Activated T-helper 17 cell treated with anti-CD3 and anti-CD28 coated beads, Interleukin-2, amount 50 U/mL, for 72 hours (primary cell): Measurements from ENCODE around the gene NCAN. TPM values are rescaled to one million over a fixed set of nuclear protein-coding genes. Genes with fewer than 3 reads are reported as not detected.
"Not testable (repeated sequence)": the region's sequence is repeated elsewhere in the genome, so short reads cannot be mapped to it uniquely, and the experiment has no call there.

Experiments used
- ATAC-seq: fragments of 150-1000 bp; cut with Tn5 transposase; replicated peaks from 2 replicates; pipeline ENCODE4 v1.10.0; 2021; ENCODE audit warnings: mild to moderate bottlenecking, moderate library complexity
- H3K27ac Mint-ChIP-seq: one replicate; pipeline ENCODE4 v1.8.0; 2022; ENCODE audit warnings: mixed read lengths
- H3K27me3 Mint-ChIP-seq: one replicate; pipeline ENCODE4 v1.8.0; 2022; ENCODE audit warnings: mixed read lengths
- H3K36me3 Mint-ChIP-seq: one replicate; pipeline ENCODE4 v1.8.0; 2022; ENCODE audit warnings: low read depth, mild to moderate bottlenecking, mixed read lengths
- H3K4me1 Mint-ChIP-seq: one replicate; pipeline ENCODE4 v1.8.0; 2022; ENCODE audit warnings: mixed read lengths
- H3K4me3 Mint-ChIP-seq: one replicate; pipeline ENCODE4 v1.8.0; 2022; ENCODE audit warnings: mild to moderate bottlenecking, mixed read lengths
- H3K9me3 Mint-ChIP-seq: one replicate; pipeline ENCODE4 v1.8.0; 2022; ENCODE audit warnings: mixed read lengths
- total RNA-seq, 2 donors: library from RNA; stranded (reverse); gene quantifications; one replicate each; pipeline ENCODE4 v1.2.3, GENCODE V29; 2022

Gene NCAN
- total RNA-seq, 2 donors from 2014 or later: not detected

DNA sequence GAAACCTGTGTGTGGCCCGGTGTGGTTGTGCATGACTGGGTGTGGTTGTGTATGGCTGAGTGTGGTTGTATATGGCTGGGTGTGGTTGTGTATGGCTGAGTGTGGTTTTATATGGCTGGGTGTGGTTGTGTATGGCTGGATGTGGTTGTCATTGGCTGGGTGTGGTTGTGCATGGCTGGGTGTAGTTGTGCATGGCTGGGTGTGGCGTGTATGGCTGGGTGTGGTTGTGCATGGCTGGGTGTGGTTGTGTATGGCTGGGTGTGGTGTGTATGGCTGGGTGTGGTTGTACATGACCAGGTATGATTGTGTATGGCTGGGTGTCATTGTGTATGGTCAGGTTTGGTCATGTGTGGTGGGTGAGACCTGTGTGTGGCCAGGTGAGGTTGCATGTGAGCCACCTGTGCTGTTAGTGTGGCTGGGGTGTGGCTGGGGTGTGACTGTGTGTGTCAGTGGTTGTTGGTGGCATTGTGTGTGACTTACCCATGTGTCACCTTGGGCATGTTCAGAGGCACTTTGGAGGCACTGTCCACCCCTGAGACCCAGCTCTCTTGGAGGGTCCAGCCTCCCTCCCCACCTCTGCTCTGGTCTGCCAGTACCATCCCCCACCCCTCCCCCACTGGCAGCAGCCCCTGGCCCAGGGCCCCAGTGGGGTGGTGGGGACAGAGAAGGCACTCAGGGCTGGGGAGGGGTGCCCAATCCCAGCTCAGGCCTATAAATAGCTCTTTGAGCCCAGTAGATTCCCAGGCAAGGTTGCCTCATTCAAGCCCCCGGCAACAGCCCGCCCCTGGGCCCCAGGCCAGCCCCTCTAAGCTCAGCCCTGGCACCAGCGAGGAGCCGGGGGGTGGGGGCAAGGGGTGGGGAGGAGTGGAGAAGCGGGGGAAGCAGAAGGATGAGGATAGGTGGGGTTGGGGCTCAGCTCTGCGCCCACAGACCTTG lies 3.9 kb upstream of the NCAN start:
- peaks cover 14% of the 10 kb centered on the region for H3K4me1 Mint-ChIP-seq
- H3K4me3 Mint-ChIP-seq: peak overlapping the region; percentile 6
- H3K27me3 Mint-ChIP-seq: peaks cover 9% of the 10 kb centered on the region
- peaks cover 6% of the 10 kb centered on the region for H3K36me3 Mint-ChIP-seq
- peaks cover 5% of the 10 kb centered on the region for H3K9me3 Mint-ChIP-seq
- no peak for ATAC-seq
- H3K27ac Mint-ChIP-seq: no peak overlapping the region

GRCh38 chr19:19209372-19209771 lies 2.4 kb upstream of the NCAN start:
- Mint-ChIP-seq H3K27me3 (peaks cover 23% of the 10 kb centered on the region), H3K9me3 (peaks cover 5% of the 10 kb centered on the region), H3K4me1 (peaks cover 19% of the 10 kb centered on the region), H3K27ac (no peak overlapping the region), H3K36me3 (no peaks in the 10 kb centered on the region), H3K4me3 (no peak overlapping the region)
- ATAC-seq: no peak

DNA sequence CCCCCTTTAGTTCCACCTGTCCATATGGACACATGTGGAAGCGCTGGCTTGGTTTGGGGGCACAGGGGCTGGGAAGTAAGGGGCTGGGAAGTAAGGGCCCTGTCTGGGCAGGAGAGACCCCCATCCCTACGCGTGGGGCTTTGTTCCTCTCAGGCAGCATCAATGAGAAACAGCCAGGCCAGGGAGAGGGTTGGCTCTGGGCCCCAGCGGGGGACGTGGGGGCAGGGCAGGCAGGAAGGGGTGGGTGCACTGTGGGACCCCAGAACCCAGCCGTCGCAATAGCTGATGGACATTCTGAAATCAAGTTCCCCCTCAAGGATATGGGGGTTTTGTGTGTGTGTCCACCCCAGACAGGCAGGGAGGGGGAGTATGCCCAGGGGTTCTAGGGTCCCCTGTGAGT lies 1.2 kb downstream of the NCAN start:
- H3K9me3 Mint-ChIP-seq: no peaks in the 10 kb centered on the region
- H3K4me3 Mint-ChIP-seq: no peak overlapping the region
- H3K4me1 Mint-ChIP-seq: peaks cover 5% of the 10 kb centered on the region
- no peaks in the 10 kb centered on the region for H3K36me3 Mint-ChIP-seq
- H3K27me3 Mint-ChIP-seq: peaks cover 33% of the 10 kb centered on the region
- ATAC-seq: no peak
- no peak overlapping the region for H3K27ac Mint-ChIP-seq

DNA sequence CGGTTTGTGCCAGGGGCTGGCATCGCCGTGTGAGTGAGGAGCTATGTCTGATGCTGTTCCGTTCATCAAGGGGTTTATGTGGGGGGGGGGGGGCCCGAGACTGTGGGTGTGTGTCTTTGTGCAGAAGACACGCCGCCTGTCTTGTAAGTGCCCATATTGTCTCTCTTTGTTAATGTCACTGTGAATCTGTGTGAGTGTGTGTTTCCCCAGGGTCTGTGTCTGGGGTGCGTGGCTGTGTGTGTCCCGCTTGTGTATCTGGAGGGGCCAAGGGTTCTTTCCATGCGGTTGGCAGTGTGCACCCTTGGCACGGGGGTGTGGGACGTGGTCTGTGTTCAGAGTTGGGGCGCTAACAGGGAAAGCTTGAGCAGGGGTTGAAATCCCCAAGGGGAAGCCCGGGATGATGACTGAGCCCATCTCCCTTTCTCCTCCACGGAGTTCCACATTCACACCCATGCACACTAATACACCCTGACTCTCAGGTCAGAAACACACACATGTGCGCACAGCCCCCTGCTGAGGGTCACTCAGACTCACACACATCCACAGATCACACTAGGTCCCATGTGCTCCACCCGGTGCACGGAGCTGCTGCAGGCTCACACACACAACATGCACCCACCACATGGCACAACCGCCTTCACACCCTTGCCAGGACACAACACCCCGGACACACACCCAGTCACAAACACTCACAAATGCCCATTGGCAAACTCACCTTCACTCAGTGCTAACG lies 1.8 kb downstream of the NCAN start:
- ATAC-seq: no peak
- no peak overlapping the region for H3K27ac Mint-ChIP-seq
- H3K4me1 Mint-ChIP-seq: peaks cover 5% of the 10 kb centered on the region
- H3K9me3 Mint-ChIP-seq: no peaks in the 10 kb centered on the region
- no peaks in the 10 kb centered on the region for H3K36me3 Mint-ChIP-seq
- H3K27me3 Mint-ChIP-seq: peaks cover 33% of the 10 kb centered on the region
- no peak overlapping the region for H3K4me3 Mint-ChIP-seq

DNA sequence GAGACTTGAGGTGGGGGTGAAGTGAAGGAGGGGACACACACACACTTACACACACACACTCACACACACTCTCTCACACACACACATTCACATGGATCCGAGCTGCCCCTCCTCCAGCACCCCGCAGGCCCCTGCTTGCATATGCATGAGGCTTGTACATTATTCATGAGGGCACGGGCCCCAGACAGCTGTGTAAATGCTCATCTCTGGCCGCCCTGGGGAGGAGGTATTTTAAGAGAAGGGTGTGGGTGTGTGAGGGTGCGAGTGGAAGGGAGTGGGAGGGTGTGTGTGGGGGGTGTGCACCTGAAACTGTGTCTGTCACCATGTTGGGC lies 2.4 kb downstream of the NCAN start:
- Mint-ChIP-seq H3K27ac (no peak overlapping the region), H3K27me3 (peaks cover 33% of the 10 kb centered on the region), H3K9me3 (no peaks in the 10 kb centered on the region), H3K36me3 (no peaks in the 10 kb centered on the region), H3K4me1 (peaks cover 5% of the 10 kb centered on the region), H3K4me3 (no peak overlapping the region)
- no peak for ATAC-seq

GRCh38 chr19:19214892-19215291 lies 3.1 kb downstream of the NCAN start:
- Mint-ChIP-seq H3K27me3 (peaks cover 33% of the 10 kb centered on the region), H3K4me3 (no peak overlapping the region), H3K36me3 (no peaks in the 10 kb centered on the region), H3K4me1 (peaks cover 5% of the 10 kb centered on the region), H3K9me3 (no peaks in the 10 kb centered on the region), H3K27ac (no peak overlapping the region)
- ATAC-seq: no peak

DNA sequence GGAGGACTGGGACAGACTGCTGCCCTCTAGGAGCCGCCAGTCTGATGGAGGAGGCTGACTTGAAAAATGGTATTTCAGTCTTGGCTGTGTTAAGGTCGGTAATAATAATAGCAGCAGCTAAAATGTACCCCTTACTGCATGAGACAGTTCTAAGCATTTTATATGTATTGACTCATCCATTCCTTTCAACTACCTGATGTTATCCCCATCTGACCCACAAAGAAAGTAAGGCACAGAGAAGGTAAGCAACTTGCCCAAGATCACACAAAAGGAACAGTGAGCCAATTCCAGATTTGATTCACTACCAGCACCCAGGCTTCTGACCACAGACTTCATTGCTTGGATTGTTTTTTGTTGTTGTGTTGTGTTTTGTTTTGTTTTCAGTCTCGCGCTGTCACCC lies 4.0 kb downstream of the NCAN start:
- Mint-ChIP-seq H3K27ac (no peak overlapping the region), H3K4me3 (no peak overlapping the region), H3K27me3 (peaks cover 33% of the 10 kb centered on the region), H3K4me1 (peaks cover 5% of the 10 kb centered on the region), H3K9me3 (no peaks in the 10 kb centered on the region), H3K36me3 (no peaks in the 10 kb centered on the region)
- no peak for ATAC-seq

DNA sequence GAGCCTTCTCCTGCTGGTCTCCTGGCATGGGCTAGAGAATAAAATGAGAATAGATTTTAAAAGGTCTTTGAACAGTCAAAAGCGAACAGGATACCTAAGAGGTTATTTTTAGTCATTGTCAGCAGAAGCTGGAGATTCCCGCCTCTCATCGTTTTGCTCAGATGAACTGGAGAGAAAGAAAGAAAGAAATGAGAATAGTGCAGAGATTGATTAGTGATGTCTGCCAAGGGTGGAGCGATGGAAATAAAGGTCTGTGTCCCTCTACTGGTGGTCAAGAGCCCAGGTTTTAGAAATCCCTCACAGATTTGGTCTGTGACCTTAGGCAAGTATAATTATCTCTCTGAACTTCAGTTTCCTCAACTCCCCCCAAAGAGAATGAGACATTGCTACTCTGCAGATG lies 5.3 kb downstream of the NCAN start:
- Mint-ChIP-seq H3K9me3 (no peaks in the 10 kb centered on the region), H3K27me3 (peaks cover 27% of the 10 kb centered on the region), H3K4me3 (no peak overlapping the region), H3K27ac (no peak overlapping the region), H3K4me1 (peaks cover 5% of the 10 kb centered on the region), H3K36me3 (no peaks in the 10 kb centered on the region)
- ATAC-seq: no peak

DNA sequence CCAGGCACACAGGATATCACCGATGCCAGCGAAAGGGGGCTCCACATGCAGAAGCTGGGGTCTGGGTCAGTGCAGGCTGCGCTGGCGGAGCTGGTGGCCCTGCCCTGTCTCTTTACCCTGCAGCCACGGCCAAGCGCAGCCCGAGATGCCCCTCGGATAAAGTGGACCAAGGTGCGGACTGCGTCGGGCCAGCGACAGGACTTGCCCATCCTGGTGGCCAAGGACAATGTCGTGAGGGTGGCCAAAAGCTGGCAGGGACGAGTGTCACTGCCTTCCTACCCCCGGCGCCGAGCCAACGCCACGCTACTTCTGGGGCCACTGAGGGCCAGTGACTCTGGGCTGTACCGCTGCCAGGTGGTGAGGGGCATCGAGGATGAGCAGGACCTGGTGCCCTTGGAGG lies 7.2 kb downstream of the NCAN start:
- peaks cover 14% of the 10 kb centered on the region for H3K27me3 Mint-ChIP-seq
- H3K27ac Mint-ChIP-seq: no peak overlapping the region
- no peaks in the 10 kb centered on the region for H3K36me3 Mint-ChIP-seq
- no peak overlapping the region for H3K4me3 Mint-ChIP-seq
- peaks cover under 1% of the 10 kb centered on the region for H3K4me1 Mint-ChIP-seq
- no peaks in the 10 kb centered on the region for H3K9me3 Mint-ChIP-seq
- no peak for ATAC-seq

DNA sequence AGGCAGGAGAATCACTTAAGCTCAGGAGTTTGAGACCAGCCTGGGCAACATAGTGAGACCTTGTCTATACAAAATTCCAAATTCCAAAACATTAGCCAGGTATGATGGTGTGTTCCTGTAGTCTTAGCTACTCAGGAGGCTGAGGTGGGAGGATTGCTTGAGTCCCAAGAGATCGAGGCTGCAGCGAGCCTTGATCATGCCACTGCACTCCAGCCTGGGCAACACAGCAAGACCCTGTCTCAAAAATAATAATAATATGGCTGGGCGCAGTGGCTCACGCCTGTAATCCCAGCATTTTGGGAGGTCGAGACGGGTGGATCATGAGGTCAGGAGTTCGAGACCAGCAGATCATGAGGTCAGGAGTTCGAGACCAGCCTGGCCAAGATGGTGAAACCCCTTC lies 9.2 kb downstream of the NCAN start:
- not testable (repeated sequence) for H3K9me3 Mint-ChIP-seq

GRCh38 chr19:19223060-19223459 lies 11.3 kb downstream of the NCAN start:
- no peak overlapping the region for H3K27ac Mint-ChIP-seq
- H3K9me3 Mint-ChIP-seq: no peaks in the 10 kb centered on the region
- H3K4me3 Mint-ChIP-seq: no peak overlapping the region
- no peak for ATAC-seq
- H3K27me3 Mint-ChIP-seq: no peaks in the 10 kb centered on the region
- no peaks in the 10 kb centered on the region for H3K4me1 Mint-ChIP-seq
- H3K36me3 Mint-ChIP-seq: no peaks in the 10 kb centered on the region

More for the DNA sequence above, 9.2 kb downstream of the NCAN start:
- not testable (repeated sequence) for H3K4me1 Mint-ChIP-seq, H3K36me3 Mint-ChIP-seq, H3K4me3 Mint-ChIP-seq, H3K27ac Mint-ChIP-seq, ATAC-seq, H3K27me3 Mint-ChIP-seq

DNA sequence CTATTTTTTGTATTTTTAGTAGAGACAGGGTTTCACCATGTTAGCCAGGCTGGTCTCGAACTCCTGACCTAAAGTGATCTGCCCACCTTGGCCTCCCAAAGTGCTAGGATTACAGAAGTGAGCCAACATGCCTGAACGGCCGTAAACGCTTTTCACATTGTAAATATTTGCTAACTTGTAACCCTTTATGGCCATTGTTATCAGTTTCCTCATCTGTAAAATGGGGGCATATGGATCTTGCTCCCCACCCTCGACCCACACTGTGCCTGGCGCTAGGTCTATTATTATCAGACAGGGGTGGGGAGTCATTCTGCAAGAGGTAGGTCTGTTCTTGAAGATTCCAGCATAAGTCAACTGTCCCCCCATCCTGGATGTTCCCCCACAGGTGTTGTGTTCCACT lies 11.9 kb downstream of the NCAN start:
- Mint-ChIP-seq H3K4me3 (no peak overlapping the region), H3K27me3 (peaks cover 3% of the 10 kb centered on the region), H3K9me3 (no peaks in the 10 kb centered on the region), H3K36me3 (no peaks in the 10 kb centered on the region), H3K4me1 (no peaks in the 10 kb centered on the region), H3K27ac (no peak overlapping the region)
- no peak for ATAC-seq

GRCh38 chr19:19224150-19224851 lies 12.5 kb downstream of the NCAN start:
- Mint-ChIP-seq H3K4me1 (no peaks in the 10 kb centered on the region), H3K27me3 (peaks cover 3% of the 10 kb centered on the region), H3K4me3 (peak overlapping the region; percentile 74), H3K36me3 (no peaks in the 10 kb centered on the region), H3K27ac (no peak overlapping the region), H3K9me3 (no peaks in the 10 kb centered on the region)
- no peak for ATAC-seq

DNA sequence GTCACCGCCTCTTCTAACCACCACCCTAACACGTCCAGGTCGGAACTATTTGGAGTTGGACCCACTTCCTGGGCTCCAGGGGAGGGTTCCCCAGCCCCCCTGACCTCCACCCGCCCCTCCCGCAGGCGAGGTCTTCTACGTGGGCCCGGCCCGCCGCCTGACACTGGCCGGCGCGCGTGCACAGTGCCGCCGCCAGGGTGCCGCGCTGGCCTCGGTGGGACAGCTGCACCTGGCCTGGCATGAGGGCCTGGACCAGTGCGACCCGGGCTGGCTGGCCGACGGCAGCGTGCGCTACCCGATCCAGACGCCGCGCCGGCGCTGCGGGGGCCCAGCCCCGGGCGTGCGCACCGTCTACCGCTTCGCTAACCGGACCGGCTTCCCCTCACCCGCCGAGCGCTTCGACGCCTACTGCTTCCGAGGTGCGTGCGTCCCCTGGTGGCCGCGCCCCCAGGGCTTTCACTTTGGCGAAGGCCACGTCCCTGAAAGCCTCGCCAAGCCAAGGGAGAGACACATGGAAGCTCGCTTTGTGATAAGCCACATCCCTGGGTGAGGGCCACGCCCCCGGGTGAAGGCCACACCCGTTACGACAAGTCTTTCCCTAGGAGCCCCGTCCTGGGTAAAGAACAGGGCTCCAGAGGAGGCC lies 13.2 kb downstream of the NCAN start:
- no peak overlapping the region for H3K27ac Mint-ChIP-seq
- ATAC-seq: peak; percentile 93
- peaks cover 3% of the 10 kb centered on the region for H3K27me3 Mint-ChIP-seq
- peak overlapping the region; percentile 74 for H3K4me3 Mint-ChIP-seq
- H3K9me3 Mint-ChIP-seq: no peaks in the 10 kb centered on the region
- H3K36me3 Mint-ChIP-seq: no peaks in the 10 kb centered on the region
- no peaks in the 10 kb centered on the region for H3K4me1 Mint-ChIP-seq
